Measurements from ENCODE around the gene NCOA3.

The NCOA3 gene

DNA sequence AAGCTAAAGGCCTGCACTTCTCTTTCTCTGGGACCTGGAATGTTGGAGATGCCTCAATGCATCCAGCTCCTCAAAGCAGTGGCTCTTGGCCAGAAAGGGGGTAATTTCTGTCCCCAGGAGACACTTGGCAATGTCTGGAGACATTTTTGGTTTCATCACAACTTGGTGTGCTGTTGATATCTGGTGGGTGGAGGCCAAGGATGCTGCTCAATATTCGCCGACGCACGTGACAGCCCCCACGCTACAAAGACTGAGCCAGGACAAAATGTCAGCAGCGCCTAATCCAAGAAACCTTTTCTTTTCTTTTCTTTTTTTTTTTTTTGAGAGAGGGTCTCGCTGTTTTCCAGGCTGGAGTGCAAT is 203.8 kb downstream of the NCOA3 start:
- TF ChIP-seq OSR1 (CRISPR knock-in tag; IDR thresholded peaks at IDR 0.05) = no peak
- ATAC-seq = no peak

DNA sequence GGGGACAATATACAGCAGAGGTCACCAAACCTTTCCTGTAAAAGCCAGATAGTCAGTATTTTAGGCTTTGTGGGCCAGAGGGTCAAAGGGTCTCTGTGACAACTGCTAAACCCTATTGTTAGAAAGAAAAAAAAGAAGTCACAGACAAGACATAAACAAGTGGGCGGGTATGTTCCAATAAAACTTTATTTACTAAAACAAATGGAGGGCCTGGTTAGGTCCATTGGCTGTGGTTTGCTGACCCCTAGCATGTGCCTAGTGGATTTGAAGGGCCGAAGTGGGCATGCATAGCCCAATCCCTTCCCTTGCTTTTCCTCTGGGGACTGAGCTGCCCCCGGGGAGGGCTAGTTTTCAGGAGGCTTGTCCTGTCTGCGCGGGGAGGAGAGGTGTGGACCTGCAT is 204.7 kb downstream of the NCOA3 start:
- ATAC-seq = no peak
- TF ChIP-seq ARNTL (CRISPR knock-in tag; IDR thresholded peaks at IDR 0.05; ENCODE audit: borderline replicate concordance, low read depth) = no peak
- no peak for TF ChIP-seq ISL1 (CRISPR knock-in tag; IDR thresholded peaks at IDR 0.05)
- TF ChIP-seq, protein P1, sequence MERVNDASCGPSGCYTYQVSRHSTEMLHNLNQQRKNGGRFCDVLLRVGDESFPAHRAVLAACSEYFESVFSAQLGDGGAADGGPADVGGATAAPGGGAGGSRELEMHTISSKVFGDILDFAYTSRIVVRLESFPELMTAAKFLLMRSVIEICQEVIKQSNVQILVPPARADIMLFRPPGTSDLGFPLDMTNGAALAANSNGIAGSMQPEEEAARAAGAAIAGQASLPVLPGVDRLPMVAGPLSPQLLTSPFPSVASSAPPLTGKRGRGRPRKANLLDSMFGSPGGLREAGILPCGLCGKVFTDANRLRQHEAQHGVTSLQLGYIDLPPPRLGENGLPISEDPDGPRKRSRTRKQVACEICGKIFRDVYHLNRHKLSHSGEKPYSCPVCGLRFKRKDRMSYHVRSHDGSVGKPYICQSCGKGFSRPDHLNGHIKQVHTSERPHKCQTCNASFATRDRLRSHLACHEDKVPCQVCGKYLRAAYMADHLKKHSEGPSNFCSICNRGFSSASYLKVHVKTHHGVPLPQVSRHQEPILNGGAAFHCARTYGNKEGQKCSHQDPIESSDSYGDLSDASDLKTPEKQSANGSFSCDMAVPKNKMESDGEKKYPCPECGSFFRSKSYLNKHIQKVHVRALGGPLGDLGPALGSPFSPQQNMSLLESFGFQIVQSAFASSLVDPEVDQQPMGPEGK (CRISPR knock-in tag; IDR thresholded peaks at IDR 0.05; ENCODE audit: borderline replicate concordance) = no peak
